HG03139 (cell line): ENCODE measurements around the gene WBP11.
"Not testable (repeated sequence)": the region's sequence is repeated elsewhere in the genome, so short reads cannot be mapped to it uniquely, and the experiment has no call there.

Experiments
- ATAC-seq: cut with Tn5 transposase; IDR thresholded peaks from one replicate; pipeline ENCODE4 v1.9.1; 2021; ENCODE audit not compliant: unreplicated experiment

WBP11 gene

DNA sequence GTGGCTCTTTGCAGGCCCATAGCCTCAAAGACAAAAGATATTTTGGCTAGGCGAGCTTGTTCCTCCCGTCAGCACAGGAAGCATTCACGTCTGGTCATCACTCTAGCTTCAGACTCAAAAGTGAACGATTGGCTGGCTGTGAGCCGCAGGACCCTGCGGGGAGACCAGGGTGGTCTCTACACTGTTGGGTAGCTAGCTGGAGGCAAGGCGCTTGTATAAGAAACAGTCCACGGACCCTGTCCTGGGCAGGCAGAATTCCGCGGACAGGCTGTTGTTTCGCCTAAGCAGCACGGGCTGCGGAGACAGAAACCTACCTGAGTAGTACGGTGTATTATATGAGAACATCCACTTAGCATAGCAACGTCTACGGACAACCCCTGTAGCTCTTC lies 29.6 kb downstream of the WBP11 start:
- peak; percentile 14 for ATAC-seq

DNA sequence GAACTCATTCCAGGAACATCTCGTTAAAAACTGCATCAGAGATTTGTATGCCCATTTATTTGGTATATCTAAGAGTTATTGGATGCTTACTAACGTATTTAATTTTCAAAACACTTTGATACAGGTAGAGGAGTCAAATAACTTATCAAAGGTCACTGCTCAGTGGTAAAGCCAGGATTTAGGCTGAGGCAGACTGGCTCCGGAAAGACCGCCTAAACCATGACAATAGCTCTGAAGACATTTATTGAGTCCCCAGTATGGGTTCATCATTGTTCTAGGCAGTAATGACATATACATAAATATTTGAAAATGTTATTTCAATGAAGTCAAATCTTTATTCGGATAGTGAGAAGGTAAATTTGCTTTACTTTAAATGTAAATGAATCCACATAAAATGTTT lies 30.3 kb downstream of the WBP11 start:
- ATAC-seq = no peak

DNA sequence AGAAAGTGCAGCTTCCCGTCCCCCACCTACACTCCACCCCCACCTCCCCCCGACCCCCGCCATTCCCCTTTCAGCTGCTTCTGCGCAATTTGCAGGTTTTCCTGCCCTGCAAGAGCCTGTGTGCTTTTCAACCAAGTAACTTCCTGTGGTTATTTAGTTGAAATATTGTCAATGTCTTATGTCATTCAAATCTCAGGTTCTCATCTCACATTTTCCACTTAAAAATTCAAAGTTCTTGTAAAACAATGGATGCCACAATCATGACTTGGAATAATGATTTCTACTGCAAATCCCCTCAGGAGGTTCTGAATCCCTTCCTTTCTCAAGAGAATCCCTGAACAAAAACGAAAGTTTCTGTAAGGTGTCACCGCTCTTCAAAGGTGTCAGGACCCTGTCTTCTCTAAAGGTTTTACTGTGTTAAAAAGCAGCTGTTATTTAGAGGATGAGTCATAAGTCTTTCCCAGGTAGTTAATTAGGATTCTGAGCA lies 31.6 kb downstream of the WBP11 start:
- ATAC-seq = no peak

DNA sequence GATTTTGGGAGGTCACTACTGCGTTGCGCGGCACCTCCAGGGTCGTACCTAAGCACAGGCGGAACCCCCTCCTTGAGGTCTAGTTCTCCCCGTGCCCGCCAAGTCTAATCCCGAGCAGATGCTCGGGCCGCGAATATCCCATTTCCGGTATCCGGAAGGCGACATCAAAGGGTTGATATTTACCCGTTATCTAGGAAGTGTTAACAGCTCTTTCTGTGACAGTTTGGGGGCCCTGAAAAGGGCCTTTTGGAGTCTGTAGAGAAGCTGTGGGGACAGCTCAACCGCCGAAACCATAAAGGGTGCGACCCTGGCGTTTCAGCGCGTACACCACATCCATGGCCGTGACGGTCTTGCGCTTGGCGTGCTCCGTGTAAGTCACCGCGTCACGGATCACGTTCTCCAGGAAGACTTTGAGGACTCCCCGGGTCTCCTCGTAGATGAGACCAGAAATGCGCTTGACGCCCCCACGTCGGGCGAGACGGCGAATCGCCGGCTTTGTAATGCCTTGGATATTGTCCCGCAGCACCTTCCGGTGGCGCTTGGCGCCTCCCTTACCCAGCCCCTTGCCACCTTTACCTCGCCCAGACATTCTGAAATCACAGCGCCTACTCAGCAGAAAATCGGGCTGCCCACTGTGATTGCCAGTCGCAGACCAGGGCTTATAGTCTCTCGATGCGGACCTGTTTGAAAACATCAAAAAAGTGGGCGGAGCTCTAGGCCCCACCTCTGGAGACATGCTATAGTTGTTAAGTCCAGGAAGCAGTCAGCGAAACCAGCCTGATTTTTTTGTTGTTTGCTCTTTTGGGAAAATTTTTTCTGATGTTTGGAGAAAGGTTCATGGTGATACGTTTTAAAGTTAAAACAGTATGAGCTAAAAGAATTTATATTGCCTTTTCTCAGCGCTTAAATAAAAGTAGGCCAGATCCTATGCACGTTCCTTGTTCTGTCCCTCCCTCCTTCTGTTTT lies 32.5 kb downstream of the WBP11 start:
- ATAC-seq = peak; percentile 20

DNA sequence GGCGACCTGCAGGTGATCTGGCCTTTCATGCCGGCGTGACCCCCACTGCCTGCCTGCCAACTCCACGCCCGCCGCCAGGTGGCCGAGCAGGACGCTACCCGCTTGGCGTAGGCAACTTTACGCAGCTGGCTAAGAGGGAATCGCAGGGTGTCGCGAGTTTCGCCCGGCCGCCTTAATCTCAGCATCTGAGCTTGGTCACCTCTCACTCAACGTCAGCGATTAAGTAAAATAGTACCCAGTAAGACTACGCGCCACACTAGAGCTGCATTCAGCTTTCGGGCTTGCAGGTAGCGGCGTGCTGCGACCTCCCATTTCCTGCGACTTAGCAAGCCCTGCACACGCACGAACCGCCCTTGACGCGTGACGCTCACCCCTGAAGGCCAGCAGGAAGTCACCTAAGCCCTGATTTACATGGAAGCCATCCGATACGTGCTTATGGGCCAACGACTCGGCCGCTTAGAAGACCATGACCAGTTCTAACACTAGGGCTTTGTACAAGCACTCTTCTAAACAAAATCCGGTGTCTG lies 33.2 kb downstream of the WBP11 start:
- ATAC-seq = peak; percentile 32

DNA sequence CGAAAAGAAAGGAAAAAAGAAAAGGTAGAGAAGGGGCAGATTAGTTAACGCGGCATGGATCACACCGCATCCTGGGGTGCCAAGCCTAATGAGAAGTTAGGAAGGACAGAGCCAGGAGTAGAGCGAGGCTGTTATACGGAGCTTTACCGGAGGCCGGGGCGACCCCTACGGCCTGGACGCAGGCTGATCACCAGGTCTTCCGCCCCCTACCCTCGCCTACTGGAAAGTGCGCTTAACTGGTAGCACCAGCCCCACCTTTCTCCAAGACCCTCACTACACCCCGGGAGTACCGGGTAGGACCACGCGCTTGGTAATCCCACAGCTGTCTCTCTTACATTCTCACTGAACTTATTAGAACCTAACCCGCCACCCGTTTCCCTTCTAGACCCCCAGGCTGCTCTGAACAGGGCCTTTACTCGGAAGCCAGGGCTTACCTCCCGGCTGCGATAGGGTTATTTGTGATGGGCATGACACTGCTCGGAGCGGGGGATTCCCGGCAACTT lies 33.8 kb downstream of the WBP11 start:
- peak; percentile 5 for ATAC-seq

DNA sequence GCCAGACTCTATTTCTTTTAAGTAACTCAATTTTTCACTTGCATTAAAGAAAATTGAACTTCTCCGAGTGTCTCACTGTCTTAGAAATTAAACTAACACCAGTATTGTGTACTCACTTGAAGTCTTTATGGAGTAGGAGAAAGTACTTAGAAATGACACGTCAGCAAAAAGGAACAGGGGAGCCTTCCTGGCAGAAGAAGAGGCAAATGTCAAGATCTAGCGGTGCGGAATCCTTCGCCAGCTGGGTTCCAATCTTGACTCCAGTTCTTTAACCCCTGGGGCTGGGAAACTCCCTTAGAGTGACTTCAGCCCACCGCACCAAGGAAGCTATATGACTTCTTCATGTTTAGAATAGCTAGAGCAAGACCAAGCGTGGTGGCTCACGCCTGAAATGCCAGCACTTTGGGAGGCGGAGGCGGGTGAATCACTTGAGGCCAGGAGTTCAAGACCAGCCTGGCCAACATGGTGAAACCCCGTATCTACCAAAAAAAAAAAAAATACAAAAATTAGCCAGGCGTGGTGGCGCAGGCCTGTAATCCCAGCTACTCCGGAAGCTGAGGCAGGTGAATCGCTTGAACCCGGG lies 34.4 kb downstream of the WBP11 start:
- no peak for ATAC-seq

DNA sequence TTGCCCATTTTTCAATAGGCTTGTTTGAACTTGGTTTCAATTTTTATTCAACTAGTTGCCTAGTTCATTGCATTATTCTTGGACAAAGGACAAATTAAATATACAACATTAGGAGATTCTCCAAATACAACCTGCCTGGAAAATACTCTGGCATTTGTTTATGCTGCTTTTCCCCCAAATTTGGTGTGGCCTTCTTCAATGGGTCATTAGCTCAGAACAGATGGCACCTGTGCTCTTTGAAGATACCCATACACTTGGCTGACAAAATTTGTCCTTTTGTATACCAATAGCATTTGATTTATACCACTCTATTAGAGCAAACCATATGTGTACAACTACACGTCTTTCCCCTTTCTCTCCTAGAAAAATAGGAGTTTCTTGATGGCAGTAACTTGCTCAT lies 35.7 kb downstream of the WBP11 start:
- ATAC-seq = no peak

DNA sequence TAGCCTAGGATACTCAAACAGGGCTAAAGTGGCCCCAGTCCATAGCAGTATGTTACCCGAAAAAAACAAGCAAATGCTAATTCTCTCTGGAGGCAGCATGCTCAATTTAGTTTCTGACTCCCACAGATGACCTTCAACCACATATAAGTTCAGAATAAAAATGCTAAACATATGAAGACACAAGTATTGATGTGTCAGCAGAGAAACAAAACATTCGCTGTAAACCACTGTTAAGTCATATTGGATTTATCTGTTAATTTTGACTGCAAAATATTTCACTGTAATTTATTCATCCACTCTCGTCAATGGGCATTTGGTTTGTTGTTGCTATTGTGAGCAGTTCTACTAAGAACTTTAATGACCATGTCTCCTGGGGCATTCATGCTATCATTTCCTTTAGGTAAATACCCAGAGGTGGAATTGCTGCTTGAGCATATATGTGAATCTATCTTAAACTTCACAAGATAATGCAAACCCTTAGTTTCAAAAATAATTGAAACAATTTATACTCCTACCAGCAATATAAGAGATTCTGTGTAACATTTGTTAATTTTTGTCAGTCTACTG lies 36.5 kb downstream of the WBP11 start:
- ATAC-seq = no peak

DNA sequence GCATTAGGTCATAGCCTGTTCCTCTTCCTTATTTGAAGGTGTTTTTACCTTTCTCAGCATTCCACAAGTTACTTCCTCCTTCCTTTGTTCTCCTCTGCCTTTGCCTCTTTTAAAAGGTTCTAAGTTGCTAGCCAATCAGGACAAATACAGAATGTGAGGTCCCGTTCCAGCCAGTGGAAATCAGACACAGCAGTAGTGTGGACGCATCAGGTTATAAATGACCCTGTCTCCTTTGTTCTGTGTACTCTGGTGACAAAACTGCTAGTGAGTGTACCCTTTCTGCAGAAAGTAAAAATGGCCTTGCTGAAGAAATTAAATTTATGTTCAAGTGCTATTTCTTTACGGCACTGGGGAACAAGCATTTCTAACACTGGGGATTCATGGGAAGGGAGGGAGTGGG lies 37.3 kb downstream of the WBP11 start:
- ATAC-seq = not testable (repeated sequence)

DNA sequence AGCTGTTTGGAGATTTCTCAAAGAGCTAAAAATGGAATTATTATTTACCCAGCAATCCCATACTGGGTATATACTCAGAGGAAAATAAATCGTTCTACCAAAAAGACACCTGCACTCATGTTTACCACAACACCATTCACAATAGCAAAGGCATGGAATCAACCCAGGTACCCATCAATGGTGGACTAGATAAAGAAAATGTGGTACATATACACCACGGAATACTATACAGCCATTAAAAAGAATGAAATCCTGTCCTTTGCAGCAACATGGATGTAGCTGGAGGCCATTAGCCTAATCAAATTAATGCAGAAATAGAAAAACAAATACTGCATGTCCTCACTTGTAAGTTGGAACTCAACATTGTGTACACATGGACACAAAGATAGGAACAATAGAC lies 37.9 kb downstream of the WBP11 start:
- no peak for ATAC-seq

DNA sequence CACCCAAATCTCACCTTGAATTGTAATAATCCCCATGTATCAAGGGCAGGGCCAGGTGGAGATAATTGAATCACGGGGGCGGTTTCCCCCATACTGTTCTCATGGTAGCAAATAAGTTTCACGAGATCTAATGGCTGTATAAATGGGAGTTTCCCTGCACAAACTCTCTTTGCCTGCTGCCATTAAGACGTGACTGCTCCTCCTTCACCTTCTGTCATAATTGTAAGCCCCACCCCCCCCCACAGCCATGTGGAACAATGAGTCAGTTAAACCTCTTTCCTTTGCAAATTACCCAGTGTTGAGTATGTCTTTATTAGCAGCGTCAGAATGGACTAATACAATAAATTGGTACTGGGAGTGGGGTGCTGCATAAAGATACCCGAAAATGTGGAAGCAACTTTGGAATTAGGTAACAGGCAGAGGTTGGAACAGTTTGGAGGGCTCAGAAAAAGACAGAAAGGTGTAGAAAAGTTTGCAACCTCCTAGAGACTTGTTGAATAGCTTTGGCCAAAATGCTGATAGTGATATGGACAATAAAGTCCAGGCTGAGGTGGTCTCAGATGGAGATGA lies 43.5 kb downstream of the WBP11 start:
- ATAC-seq = not testable (repeated sequence)

DNA sequence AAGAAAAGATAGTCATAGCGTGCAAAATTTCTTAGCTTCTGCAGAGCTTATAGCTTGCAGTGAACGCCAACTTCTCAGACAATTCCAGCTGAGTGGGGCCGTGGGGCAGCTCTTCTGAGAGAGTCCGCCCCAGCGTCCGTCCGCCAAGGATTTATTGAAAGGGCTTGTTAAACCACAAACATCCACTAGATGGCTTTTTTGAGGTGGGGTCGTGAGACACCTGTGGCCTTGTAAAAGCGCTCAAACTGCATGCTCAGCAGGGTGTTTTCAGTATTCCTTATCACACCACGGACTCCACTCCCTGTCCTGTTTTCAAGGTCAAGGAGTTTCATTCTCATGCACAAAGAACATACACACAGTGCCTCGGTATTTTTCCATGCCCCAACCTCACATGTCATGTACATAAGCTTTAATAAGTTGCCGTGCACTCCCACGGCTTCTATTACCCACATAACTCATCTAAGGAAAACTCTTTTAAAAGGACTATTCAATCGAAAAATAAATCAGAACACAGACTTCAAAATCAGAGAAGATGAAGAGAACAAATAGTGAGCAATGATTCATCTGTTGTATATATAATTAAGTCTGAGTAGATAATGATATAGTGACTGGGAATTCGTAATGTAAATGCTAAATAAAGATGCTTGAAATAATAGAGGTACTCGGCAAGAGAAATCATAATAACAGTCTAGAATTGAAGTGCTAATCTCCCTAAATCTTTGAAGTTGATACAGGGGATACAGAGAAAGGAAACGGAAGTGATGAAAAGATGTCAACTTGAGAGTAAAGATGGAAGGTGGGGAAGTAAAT lies 46.7 kb downstream of the WBP11 start:
- ATAC-seq = no peak

DNA sequence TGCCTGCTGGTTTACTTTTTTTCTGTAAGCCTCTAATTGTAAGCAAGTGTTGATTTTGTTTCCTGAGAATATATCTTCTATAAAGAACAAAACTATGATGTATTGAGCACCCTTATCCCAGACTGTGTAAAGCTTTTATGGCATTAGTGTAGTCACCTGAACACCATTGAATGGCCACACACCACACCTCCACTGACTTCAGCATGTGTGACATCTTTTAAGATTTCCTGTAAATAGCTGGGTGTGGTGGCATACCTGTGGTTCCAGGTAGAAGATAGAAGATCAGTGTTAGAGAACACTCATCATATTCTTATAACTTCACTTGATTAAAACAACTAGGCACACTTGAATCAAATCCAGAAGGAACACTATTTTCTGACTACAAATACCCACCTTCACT lies 51.3 kb downstream of the WBP11 start:
- no peak for ATAC-seq

DNA sequence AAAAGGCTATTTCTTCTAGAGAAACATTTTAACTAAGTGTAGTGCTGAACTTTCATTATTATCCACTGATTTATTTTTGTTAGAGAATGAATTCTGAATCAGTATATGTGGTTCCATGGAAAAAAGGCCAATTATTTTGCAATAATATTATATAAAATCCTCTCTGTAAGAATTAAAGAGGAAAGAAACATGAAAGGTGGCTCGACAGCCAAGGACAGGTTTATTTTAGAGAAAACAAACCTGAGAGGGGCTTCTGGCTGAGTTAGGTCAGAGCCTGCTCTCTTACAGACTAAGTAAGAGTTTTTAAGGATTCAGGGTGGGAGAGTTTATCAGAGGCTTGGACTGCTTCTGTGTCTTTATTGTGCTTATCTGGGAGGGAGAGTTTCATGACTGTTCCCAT lies 60.2 kb downstream of the WBP11 start:
- no peak for ATAC-seq

DNA sequence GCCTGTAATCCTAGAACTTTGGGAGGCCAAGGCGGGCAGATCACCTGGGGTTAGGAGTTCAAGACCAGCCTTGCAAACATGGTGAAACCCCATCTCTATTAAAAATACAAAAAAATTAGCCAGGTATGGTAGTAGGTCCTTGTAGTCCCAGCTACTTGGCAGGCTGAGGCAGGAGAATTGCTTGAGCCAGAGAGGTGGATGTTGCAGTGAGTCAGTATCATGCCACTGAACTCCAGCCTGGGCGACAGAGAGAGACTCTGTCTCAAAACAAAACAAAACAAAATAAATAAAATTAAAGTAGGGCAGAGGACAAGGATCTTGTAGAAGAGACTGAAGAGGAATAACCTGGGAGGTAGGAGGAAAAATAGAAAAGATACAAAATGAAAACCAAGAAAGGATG lies 61.3 kb downstream of the WBP11 start:
- no peak for ATAC-seq

DNA sequence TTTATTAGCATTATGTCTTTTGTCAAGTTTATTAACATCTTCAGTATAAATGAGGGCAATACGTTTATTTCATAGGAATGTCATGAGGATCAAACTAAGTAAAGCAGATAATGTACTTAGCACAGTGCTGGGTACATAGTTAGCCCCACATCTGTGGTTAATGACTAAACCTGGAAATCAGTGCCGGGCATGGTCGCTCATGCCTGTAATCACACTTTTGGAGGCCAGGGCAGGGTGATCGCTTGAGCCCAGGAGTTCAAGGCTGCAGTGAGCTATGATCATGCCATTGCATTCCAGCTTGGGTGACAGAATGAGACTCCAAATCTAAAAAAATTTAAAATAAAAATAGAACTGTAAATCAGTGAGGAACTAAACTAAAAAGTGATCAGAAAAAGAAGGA lies 62.1 kb downstream of the WBP11 start:
- no peak for ATAC-seq

DNA sequence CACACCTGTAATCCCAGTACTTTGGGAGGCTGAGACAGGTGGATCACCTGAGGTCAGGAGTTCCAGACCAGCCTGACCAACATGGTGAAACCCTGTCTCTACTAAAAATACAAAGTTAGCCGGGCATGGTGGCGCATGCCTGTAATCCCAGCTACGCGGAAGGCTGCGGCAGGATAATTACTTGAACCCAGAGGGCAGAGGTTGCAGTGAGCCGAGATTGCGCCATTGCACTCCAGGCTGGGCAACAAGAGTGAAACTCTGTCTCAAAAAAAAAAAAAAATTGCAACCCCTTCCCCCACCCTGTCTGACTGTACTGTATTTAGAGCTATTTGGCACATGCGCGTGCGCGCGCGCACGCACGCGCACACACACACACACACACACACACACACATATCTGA lies 66.8 kb downstream of the WBP11 start:
- ATAC-seq = not testable (repeated sequence)
